ENCODE measurements around the gene PRKCQ.

The PRKCQ gene

GRCh38 chr10:6516281-6516928 lies 63.7 kb downstream of the PRKCQ start:
- no peak for DNase-seq

- DNase-seq, result no peak
Measured at GRCh38 chr10:6514844-6515780, 65.0 kb downstream of the PRKCQ start.

- no peak for DNase-seq
Measured at GRCh38 chr10:6514180-6514579, 65.9 kb downstream of the PRKCQ start.

- DNase-seq, result no peak
Measured at GRCh38 chr10:6513476-6513875, 66.6 kb downstream of the PRKCQ start.

GRCh38 chr10:6512182-6512581 lies 67.9 kb downstream of the PRKCQ start:
- no peak for DNase-seq

- no peak for DNase-seq
Measured at GRCh38 chr10:6511347-6511746, 68.7 kb downstream of the PRKCQ start.

GRCh38 chr10:6507311-6507710 lies 72.8 kb downstream of the PRKCQ start:
- no peak for DNase-seq

- no peak for DNase-seq
Measured at GRCh38 chr10:6505300-6505699, 74.8 kb downstream of the PRKCQ start.

- DNase-seq, result no peak
Measured at GRCh38 chr10:6504296-6504695, 75.8 kb downstream of the PRKCQ start.

- no peak for DNase-seq
Measured at GRCh38 chr10:6503171-6503570, 76.9 kb downstream of the PRKCQ start.

- no peak for DNase-seq
Measured at GRCh38 chr10:6501931-6502330, 78.1 kb downstream of the PRKCQ start.

GRCh38 chr10:6499974-6500373 lies 80.1 kb downstream of the PRKCQ start:
- DNase-seq, result no peak

- no peak for DNase-seq
Measured at GRCh38 chr10:6498771-6499170, 81.3 kb downstream of the PRKCQ start.

- DNase-seq, result no peak
Measured at GRCh38 chr10:6497620-6498019, 82.5 kb downstream of the PRKCQ start.

- no peak for DNase-seq
Measured at GRCh38 chr10:6494936-6495592, 85.0 kb downstream of the PRKCQ start.

GRCh38 chr10:6494442-6494819 lies 85.6 kb downstream of the PRKCQ start:
- DNase-seq, result no peak

- no peak for DNase-seq
Measured at GRCh38 chr10:6493521-6494441, 86.3 kb downstream of the PRKCQ start.

- no peak for DNase-seq
Measured at GRCh38 chr10:6492896-6493295, 87.2 kb downstream of the PRKCQ start.

GRCh38 chr10:6491841-6492609 lies 88.1 kb downstream of the PRKCQ start:
- DNase-seq, result no peak

GRCh38 chr10:6490614-6491013 lies 89.5 kb downstream of the PRKCQ start:
- DNase-seq, result no peak

- DNase-seq, result no peak
Measured at GRCh38 chr10:6487920-6488319, 92.2 kb downstream of the PRKCQ start.

- no peak for DNase-seq
Measured at GRCh38 chr10:6486309-6486708, 93.8 kb downstream of the PRKCQ start.
